GM12878 (cell line): Measurements from ENCODE around the gene UFL1. TPM values are rescaled to one million over a fixed set of nuclear protein-coding genes. Genes with fewer than 3 reads are reported as not detected.

Source experiments
- ATAC-seq: fragments of 200-7000 bp; cut with Tn5 transposase; 3 replicates; pipeline ENCODE4 v1.9.1; 2020; ENCODE audit warnings: mild to moderate bottlenecking, moderate library complexity
- BruUV-seq: library from RNA; stranded (reverse); fragments of 400-500 nt; replicated peaks from 2 replicates; lab custom pipeline; 2021; lab: Mats Ljungman, UMichigan
- CTCF ChIA-PET: fragments of 300-600 bp; sonication (Branson Sonifier 250); formaldehyde crosslinking; extraction: SDS; loops from one replicate; lab custom pipeline; 2021; ENCODE audit warnings: inconsistent platforms; lab: Yijun Ruan, JAX
- POLR2A ChIA-PET: fragments of 350-600 bp; formaldehyde crosslinking; extraction: SDS; loops from one replicate; lab custom pipeline; 2021; ENCODE audit warnings: inconsistent platforms; lab: Charles Lee
- RAD21 ChIA-PET: fragments of 300-600 bp; sonication (Branson Sonifier 250); formaldehyde crosslinking; loops from one replicate; lab custom pipeline; 2023; ENCODE audit warnings: antibody characterized with exemption; ENCODE audit not compliant: unreplicated experiment; lab: Charles Lee
- SMC1A ChIA-PET: fragments of 300-600 bp; sonication (Branson Sonifier 250); formaldehyde crosslinking; loops from one replicate; lab custom pipeline; 2023; ENCODE audit not compliant: unreplicated experiment, uncharacterized antibody; lab: Charles Lee
- DNase-seq: peaks from one replicate; pipeline ENCODE4 v3.0.0-alpha.2; 2011; ENCODE audit warnings: low read depth, low spot score
- FAIRE-seq: peaks from 3 replicates; lab custom pipeline; 2011; peaks lifted over from hg19 to GRCh38; lab: Jason Lieb, UNC
- H2AFZ ChIP-seq: 2 replicates; pipeline ENCODE4 v1.6.0; 2011; ENCODE audit warnings: low read depth, low read length, control low read depth; ENCODE audit not compliant: control insufficient read depth
- H3K27ac ChIP-seq: 2 replicates; pipeline ENCODE4 v1.5.1; 2011; ENCODE audit warnings: control low read depth; ENCODE audit not compliant: control insufficient read depth, insufficient read depth
- H3K27me3 ChIP-seq, 2 experiments: replicated peaks in 1 of 2; 2 replicates each; pipeline versions ENCODE4 v1.6.0 to v1.6.1; 2011; ENCODE audit warnings: low read length in 1 of 2; ENCODE audit not compliant: control insufficient read depth in 2 of 2, insufficient read depth in 2 of 2
- H3K36me3 ChIP-seq, 2 experiments: 2 replicates each; pipeline ENCODE4 v1.5.1; 2011; ENCODE audit warnings: low read length in 1 of 2; ENCODE audit not compliant: control insufficient read depth in 2 of 2, insufficient read depth in 2 of 2
- H3K4me1 ChIP-seq: 2 replicates; pipeline ENCODE4 v1.6.1; 2011; ENCODE audit warnings: mild to moderate bottlenecking, low read length, moderate library complexity, mixed read lengths; ENCODE audit not compliant: control insufficient read depth, insufficient read depth
- H3K4me2 ChIP-seq: 2 replicates; pipeline ENCODE4 v1.6.0; 2011; ENCODE audit warnings: control low read depth; ENCODE audit not compliant: control insufficient read depth, insufficient read depth
- H3K4me3 ChIP-seq: fragments of 200-600 bp; sonication (generic); 2 replicates; pipeline ENCODE4 v1.5.1; 2016
- H3K79me2 ChIP-seq: 2 replicates; pipeline ENCODE4 v1.6.0; 2011; ENCODE audit warnings: low read length; ENCODE audit not compliant: control insufficient read depth, insufficient read depth
- H3K9ac ChIP-seq: 2 replicates; pipeline ENCODE4 v1.8.0; 2011; ENCODE audit warnings: low read length, control low read depth, mixed read lengths; ENCODE audit not compliant: control insufficient read depth, insufficient read depth
- H3K9me3 ChIP-seq: replicated peaks from 3 replicates; pipeline ENCODE4 v1.5.1; 2011; ENCODE audit warnings: mild to moderate bottlenecking, low read length; ENCODE audit not compliant: control insufficient read depth, insufficient read depth
- H4K20me1 ChIP-seq: 2 replicates; pipeline ENCODE4 v1.6.0; 2011; ENCODE audit not compliant: control insufficient read depth, insufficient read depth
- CEBPB ChIP-seq, 2 experiments: fragments of 150-350 bp in 1 of 2; IDR thresholded peaks; 2 replicates each; pipeline ENCODE4 v1.6.1; 2012 to 2014; ENCODE audit warnings: low read depth in 2 of 2, low read length in 2 of 2, borderline replicate concordance in 1 of 2, inconsistent platforms in 1 of 2
- CHD1 ChIP-seq: IDR thresholded peaks from 2 replicates; pipeline ENCODE4 v1.6.1; 2012; ENCODE audit warnings: low read depth, low read length, improper control_type of control experiment
- FOS ChIP-seq: IDR thresholded peaks from 3 replicates; pipeline ENCODE4 v1.6.1; 2011; ENCODE audit warnings: borderline replicate concordance; ENCODE audit not compliant: insufficient read length; ENCODE audit errors: extremely low read depth
- FOXK2 ChIP-seq: fragments of 450-650 bp; IDR thresholded peaks from 2 replicates; pipeline ENCODE4 v1.6.1; 2017; ENCODE audit warnings: mild to moderate bottlenecking, moderate library complexity
- JUNB ChIP-seq: IDR thresholded peaks from 2 replicates; pipeline ENCODE4 v1.6.1; 2016; ENCODE audit warnings: antibody characterized with exemption, mild to moderate bottlenecking
- KDM1A ChIP-seq: fragments of 200-600 bp; sonication (generic); IDR thresholded peaks from 2 replicates; pipeline ENCODE4 v1.6.1; 2016; ENCODE audit warnings: borderline replicate concordance
- MEF2B ChIP-seq: fragments of 450-650 bp; IDR thresholded peaks from 2 replicates; pipeline ENCODE4 v1.6.1; 2018; ENCODE audit warnings: mild to moderate bottlenecking, moderate library complexity; ENCODE audit not compliant: partially characterized antibody, poor library complexity, severe bottlenecking
- MTA2 ChIP-seq: fragments of 450-650 bp; IDR thresholded peaks from 2 replicates; pipeline ENCODE4 v1.6.1; 2016; ENCODE audit warnings: low read depth, mild to moderate bottlenecking, moderate library complexity
- NFYA ChIP-seq: IDR thresholded peaks from 2 replicates; pipeline ENCODE4 v1.6.1; 2011; ENCODE audit warnings: low read depth, mild to moderate bottlenecking, low read length, improper control_type of control experiment, borderline replicate concordance
- NRF1 ChIP-seq: conservative IDR thresholded peaks from 2 replicates; pipeline ENCODE4 v1.6.1; 2011; ENCODE audit warnings: mild to moderate bottlenecking, low read depth, low read length, improper control_type of control experiment
- PAX5 ChIP-seq: IDR thresholded peaks from 2 replicates; pipeline ENCODE4 v1.6.1; 2011; ENCODE audit warnings: low read depth, low read length, borderline replicate concordance
- SP1 ChIP-seq: IDR thresholded peaks from one replicate; pipeline ENCODE4 v1.6.1; 2011; ENCODE audit warnings: low read depth, low read length
- STAT1 ChIP-seq: fragments of 450-650 bp; conservative IDR thresholded peaks from 2 replicates; pipeline ENCODE4 v1.6.1; 2014; ENCODE audit warnings: antibody characterized with exemption, mild to moderate bottlenecking
- TARDBP ChIP-seq: IDR thresholded peaks from 2 replicates; pipeline ENCODE4 v1.6.1; 2016; ENCODE audit warnings: borderline replicate concordance
- WRNIP1 ChIP-seq: IDR thresholded peaks from 2 replicates; pipeline ENCODE4 v1.6.1; 2011; ENCODE audit warnings: low read depth, low read length, improper control_type of control experiment, borderline replicate concordance
- ZZZ3 ChIP-seq: IDR thresholded peaks from 2 replicates; pipeline ENCODE4 v1.6.1; 2011; ENCODE audit warnings: low read depth; ENCODE audit not compliant: control insufficient read depth, insufficient read length
- WGBS: methylation state at CpG from one replicate; pipeline ENCODE4 v1.1.6; 2016; ENCODE audit warnings: low lambda C conversion rate; ENCODE audit not compliant: insufficient replicate concordance, insufficient coverage; ENCODE audit errors: missing lambda C conversion rate; 5-methylcytosine and 5-hydroxymethylcytosine counted together
- in situ Hi-C: fragments of 300-500 bp; cut with MboI; formaldehyde crosslinking; loops from 9 replicates; pipeline ENCODE4 v1.14.3; 2018; ENCODE audit warnings: mixed read lengths
- intact Hi-C: fragments of 100-400 bp; cut with micrococcal nuclease; formaldehyde crosslinking; loops from one replicate; pipeline ENCODE4 v1.14.2; 2022; ENCODE audit not compliant: unreplicated experiment
- polyA plus RNA-seq, 11 experiments: library from polyadenylated mRNA; depleted of rRNA in 4 of 11; unstranded in 6 of 11; stranded (reverse) in 5 of 11; fragments of >200 nt; fragmentation: Nextera tagmentation in 4 of 11; fragmentation: Illumina TruSeq in 1 of 11; extraction: Ambion mirVana in 4 of 11; extraction: Trizol in 1 of 11; gene quantifications; 1 replicate in 1 of 11; 2 replicates in 10 of 11; pipeline versions ENCODE4 v1.2.1 to v1.2.3, GENCODE V29; 2011 to 2016; ENCODE audit warnings: inconsistent platforms in 2 of 11, missing spikeins in 2 of 11, low read depth in 1 of 11
- total RNA-seq, 4 experiments: library from RNA; depleted of rRNA in 3 of 4; stranded (reverse); fragments of >200 nt in 3 of 4; fragmentation: Illumina TruSeq in 1 of 4; extraction: Trizol in 1 of 4; gene quantifications; 2 replicates each; pipeline versions ENCODE4 v1.2.1 to v1.2.3, GENCODE V29; 2013 to 2021

The UFL1 gene
- total and polyA plus RNA-seq, 10 of the 15 experiments (the other 5 are each of a cell fraction or from before 2014, with no cell fraction given): 13.8 to 29.3 (median 24.4) TPM

DNA sequence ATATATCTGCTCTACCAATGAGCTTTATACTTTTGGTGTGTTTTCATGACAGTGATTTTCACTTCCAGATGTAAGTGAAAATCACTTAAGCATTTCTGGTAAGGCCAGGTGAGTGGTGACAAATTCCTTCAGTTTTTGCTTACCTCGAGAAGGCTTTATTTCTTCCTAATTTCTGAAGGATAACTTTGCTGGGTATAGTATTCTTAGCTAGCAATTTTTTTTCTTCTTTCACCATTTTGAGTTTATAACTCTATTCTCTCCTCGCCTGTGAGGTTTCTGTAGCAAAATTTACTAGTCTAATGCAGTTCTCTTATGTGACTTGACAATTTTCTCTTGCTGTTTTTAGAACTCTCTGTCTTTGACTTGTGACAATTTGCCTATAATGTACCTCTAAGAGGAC is 48.4 kb downstream of the UFL1 start:
- Histone ChIP-seq H3K4me2 (no peak overlapping the region), H3K36me3 (no peaks in the 10 kb centered on the region), H3K79me2 (no peaks in the 10 kb centered on the region), H3K27me3 (no peaks in the 10 kb centered on the region), H3K4me1 (no peaks in the 10 kb centered on the region), H3K4me3 (no peak overlapping the region), H2AFZ (no peak overlapping the region), H3K27ac (no peak overlapping the region)
- ChIA-PET CTCF (interaction anchor here (0.8 kb wide), 1 partner anchor 490 kb away, joined by 3 read pairs; no protein-coding TSS in a partner anchor), SMC1A (interaction anchor here (1.0 kb wide), 1 partner anchor 43 kb away, joined by 3 read pairs; no protein-coding TSS in a partner anchor), POLR2A (no interaction called here)
- ATAC-seq: no peak
- WGBS: 19% methylated on average over 2 of the region's 2 CpGs
- intact Hi-C loops: no loop called here
- BruUV-seq: no TSS peak
- no peak for FAIRE-seq
- TF ChIP-seq STAT1 (no peak), JUNB (no peak), MTA2 (no peak), KDM1A (no peak), CEBPB (IDR thresholded peaks at IDR 0.05; ENCODE audit: borderline replicate concordance in 1 of 2, low read depth in 2 of 2, low read length in 2 of 2) (no peak), PAX5 (no peak), WRNIP1 (no peak), NFYA (no peak), CHD1 (no peak), MEF2B (no peak), NRF1 (no peak), FOS (no peak), ZZZ3 (no peak), SP1 (no peak), FOXK2 (no peak), TARDBP (no peak)
- TF ChIP-seq, all 136 proteins: peak for 0
- DNase-seq: no peak
- Histone ChIP-seq H3K9ac (no peak overlapping the region), H3K9me3 (no peaks in the 10 kb centered on the region; the same call in 2 of the 3 replicates), H4K20me1 (no peaks in the 10 kb centered on the region)
- in situ Hi-C loops: no loop called here
- RAD21 ChIA-PET: no interaction called here
